Measurements from ENCODE around the gene IFITM10.

Gene IFITM10

GRCh38 chr11:1763796-1764661 lies 13.6 kb upstream of the IFITM10 start, which contains the start of gene CTSD:
Gene CTSD (minus strand): TSS chr11:1763927. CDS start chr11:1763859, 68 bp downstream.
- peak; percentile 99 for DNase-seq (ENCODE audit: low spot score)

DNA sequence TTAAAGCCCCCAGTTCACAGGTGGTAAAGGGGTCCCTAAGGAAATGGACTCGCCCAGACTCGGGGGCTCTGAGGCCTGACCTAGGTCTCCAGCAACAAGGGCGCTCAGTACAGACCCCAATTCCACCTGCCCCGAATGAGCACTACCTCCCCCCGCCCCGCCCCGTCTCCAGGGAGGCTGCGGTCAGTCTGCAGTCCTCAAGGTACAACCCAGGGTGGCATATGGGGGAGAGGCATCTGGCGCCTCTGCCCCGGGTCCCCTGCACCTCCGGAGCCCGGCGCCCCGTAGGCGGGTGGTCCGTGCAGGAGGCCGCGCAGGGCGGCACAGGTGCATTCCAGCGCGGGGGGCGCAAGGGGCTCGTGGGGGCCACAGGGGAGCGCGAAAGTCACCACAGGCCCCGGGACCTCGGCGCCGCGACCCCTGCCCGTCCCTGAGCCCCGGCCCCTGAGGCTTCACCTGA lies 13.0 kb upstream of the IFITM10 start:
- DNase-seq (ENCODE audit: low spot score): no peak

DNA sequence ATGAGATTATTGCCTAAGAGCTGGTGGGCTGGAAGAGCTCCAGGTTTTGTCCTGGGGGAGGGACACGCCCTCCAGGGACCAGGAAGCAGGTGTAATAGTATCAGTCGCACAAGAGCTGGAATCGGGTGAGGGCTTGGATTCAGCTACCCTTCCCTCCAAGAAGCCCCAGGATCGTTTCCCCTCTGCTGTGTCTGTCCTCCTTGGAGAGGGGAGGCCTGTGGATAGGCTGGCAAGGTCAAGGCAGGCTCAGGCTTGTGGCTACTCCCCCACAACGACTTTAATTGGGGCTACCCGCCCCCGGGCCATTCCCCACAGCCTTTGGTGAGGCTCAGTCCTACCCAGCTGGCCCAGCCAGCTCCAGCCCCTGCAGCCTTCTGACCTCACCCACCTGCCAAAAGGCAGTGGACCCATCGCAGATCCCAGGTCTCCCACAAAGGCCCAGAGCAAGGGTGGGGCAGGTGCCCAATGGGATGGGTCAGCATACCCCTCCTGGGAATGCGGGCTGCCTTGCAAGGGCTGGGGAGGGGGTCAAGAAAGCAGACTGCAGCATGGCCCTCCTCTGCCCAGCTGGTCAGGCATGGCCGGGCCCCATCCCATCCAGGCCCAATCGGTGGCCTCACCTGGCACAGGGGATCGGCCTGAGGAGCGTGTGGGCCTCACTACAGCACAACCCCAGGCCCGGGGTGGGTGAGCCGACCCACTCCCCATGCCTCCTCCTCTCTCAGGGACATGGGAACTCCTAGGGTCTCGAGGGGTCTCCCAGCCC lies 12.3 kb upstream of the IFITM10 start:
- DNase-seq (ENCODE audit: low spot score): no peak

DNA sequence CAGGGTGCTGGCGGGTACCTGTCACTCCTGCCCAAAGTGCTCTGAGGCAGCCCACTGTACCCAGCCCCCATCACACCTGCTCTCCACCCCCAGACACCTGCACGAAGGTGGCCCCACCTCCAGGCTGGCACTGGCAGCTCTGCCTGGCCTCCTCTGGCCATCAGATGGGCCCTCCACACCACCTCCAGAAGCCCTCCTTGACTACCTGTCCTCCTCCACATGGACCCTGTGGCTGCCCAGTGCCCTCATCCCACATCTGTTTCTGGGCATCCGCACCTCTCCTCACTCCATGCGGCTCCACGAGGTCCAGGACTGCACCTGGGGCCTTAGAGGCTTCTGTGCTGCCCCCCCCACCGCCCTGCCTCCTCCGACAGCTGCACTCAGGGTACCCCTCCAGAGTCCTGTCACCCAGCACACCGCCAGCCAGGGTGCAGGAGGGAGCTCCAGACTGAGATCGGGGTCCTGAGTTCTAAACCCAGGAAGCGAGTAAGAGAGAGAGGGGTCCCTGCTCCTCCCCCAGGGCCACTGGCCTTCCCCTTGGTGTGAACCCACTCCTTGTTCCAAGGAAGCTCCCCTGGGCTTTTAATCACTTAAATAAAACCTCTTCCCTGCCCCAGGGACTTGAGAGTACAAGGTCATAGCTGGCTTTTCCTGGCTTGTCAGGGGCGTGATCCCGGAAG lies 11.6 kb upstream of the IFITM10 start:
- no peak for DNase-seq (ENCODE audit: low spot score)

- no peak for DNase-seq (ENCODE audit: low spot score)
Observed at GRCh38 chr11:1761110-1761856, 10.9 kb upstream of the IFITM10 start.

GRCh38 chr11:1760351-1761109 lies 10.1 kb upstream of the IFITM10 start:
- no peak for DNase-seq (ENCODE audit: low spot score)

- no peak for DNase-seq (ENCODE audit: low spot score)
Observed at GRCh38 chr11:1759851-1760220, 9.4 kb upstream of the IFITM10 start.

DNA sequence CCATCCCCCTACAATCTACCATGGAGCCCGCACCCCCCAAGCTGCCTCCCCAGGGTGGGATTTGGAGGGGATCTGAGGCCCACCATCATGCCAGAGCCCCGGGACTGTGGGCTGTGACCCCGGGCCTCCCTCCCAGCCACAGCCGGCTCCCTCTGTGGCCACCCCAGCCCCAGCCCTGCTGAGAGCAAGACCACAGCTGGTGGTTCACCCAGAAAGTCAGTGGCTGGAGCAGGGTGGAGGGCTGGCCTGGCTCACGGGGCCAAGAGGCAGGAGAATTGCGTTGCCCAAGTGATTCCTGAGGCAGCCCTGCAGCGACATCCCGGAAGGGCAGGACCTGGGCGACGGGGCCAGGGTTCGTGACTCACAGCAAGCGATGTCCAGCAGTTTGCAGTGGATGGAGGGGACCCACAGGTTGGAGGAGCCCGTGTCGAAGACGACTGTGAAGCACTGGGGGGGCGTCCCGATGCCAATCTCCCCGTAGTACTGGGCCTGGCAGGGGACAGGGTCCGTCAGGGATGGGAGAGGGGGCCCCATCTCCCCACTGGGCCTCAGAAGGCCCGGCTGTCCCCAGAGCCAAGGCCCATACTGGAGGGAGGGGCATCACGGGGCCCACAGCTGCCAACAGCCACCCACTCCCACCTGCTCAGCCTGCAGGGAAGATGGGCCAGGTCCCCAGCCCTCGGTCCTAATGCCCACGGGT lies 8.9 kb upstream of the IFITM10 start:
- no peak for DNase-seq (ENCODE audit: low spot score)

DNA sequence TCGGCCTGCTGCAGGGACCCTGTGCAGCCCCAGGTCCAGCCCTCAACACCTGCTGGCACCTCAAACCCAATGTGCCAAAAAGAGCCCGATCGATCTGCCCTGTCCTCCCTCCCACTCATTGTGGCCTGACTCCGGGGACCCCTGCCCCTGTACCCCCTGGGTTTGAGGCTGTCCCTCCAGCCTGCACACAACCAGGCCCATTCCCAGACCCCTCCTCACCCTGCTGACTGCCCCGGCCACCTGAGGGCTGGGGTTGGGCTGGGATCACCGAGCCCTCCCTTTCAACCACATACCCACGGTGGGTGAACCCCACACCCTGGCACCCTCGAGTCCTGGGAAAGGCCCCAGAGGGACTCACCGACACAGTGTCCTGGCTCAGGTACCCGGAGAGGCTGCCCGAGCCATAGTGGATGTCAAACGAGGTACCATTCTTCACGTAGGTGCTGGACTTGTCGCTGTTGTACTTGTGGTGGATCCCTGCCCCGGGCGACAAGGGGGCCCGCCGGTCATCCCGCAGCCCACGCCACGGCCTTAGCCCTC lies 8.3 kb upstream of the IFITM10 start:
- no peak for DNase-seq (ENCODE audit: low spot score)

- DNase-seq (ENCODE audit: low spot score): no peak
Observed at GRCh38 chr11:1757861-1758610, 7.6 kb upstream of the IFITM10 start.

DNA sequence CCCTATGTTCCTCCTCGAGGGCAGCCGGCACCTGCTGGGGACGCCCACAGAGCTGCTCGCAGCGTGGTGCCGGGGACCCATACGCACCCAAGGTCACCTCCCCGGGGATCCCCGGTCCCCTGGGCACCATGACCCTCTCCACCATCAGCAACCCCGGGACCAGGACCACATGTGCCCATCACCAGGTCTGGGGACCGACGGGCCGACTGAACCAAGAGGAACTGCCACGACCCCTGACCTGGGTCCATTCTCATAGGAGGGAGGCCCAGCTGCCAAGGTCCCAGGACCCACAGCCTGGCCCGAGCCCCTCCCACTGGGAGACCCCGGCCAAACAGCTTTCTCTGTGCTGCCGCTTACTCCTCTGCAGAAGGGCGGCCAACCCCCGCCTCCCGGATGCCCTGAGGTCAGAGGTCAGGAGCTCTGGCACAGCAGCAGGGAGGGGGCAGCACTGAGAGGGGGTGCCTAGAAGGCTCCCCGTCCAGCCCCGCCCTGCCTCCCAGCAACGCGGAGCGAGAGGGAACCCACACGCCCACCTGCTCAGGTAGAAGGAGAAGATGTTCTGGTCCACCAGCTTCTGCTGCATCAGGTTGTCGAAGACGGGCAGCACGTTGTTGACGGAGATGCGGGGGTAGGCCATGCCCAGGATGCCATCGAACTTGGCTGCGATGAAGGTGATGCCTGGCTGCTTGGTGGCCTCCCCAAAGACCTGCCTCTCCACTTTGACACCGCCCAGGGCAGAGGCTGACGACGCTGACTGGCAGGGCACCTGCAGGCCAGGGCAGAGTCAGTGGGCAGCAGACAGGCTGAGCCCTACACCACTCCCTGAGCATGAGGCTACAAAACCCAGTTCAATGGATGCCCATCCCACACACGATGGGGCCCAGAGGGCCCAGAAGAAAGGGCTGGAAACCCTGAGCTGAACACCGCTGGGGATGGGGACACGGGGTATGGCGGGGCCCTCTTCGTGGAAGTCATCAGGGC lies 6.7 kb upstream of the IFITM10 start:
- DNase-seq (ENCODE audit: low spot score): no peak

GRCh38 chr11:1755692-1756561 lies 5.5 kb upstream of the IFITM10 start:
- no peak for DNase-seq (ENCODE audit: low spot score)

DNA sequence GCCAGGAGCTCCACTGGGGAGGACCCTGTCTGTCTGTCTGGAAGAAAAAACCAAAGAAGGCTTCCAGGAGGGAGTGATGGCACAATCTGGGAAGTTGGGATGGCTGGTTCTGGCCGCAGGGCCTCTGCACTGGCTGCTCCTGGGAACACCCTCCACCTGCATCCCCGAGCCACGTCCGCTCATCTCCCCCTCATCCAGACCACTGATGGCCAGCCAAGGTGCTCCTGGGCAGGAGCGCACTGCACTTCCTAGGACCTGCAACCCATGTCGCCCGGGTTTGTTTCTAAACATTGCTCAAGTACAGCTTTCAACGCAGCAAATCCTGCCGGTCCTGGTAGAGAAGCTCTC lies 4.9 kb upstream of the IFITM10 start:
- no peak for DNase-seq (ENCODE audit: low spot score)

DNA sequence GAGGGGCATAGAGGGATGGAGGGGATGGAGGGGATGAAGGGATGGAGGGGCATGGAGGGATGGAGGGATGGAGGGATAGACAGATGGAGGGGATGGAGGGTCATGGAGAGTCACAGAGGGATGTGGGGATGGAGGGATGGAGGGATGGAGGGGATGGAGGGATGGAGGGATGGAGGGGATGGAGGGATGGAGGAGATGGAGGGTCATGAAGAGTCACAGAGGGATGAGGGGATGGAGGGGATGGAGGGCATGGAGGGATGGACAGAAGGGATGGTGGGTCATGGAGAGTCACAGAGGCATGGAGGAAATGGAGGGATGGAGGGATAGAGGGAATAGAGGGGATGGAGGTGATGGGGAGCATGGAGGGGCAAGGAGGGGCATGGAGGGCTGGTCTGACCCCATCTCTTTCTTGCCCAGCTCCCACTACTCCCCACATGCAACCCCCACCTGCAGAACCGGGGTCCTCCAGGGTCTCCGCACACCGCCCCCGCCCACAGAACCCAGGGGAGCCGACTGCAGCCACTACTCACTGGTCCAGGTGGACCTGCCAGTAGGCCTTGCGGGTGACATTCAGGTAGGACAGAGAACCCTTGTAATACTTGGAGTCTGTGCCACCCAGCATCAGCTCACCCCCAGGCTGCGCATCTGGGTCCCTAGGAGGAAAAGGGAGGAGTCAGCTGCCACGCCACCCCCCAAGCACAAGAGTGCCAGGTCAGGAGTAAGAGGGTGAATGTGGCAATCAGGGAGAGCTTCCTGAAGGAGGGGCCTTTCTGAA lies 4.2 kb upstream of the IFITM10 start:
- DNase-seq (ENCODE audit: low spot score): no peak

DNA sequence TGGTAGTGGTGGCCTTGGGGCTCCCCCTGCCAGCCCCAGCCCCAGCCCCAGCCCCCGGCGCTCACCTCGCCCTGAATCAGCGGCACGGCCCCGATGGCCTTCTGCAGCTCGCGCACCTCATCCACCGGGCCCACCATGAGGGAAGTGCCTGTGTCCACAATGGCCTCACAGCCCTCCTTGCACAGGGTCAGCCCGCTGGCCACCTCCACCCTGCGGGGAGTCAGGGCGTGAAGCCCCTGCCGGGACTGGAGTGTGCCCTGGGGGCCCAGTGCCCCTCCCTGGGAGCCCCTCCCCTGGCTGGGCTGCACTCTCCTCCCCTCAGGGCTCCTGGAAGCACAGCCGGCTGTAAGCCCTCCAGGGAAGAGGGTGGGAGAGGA lies 3.5 kb upstream of the IFITM10 start:
- no peak for DNase-seq (ENCODE audit: low spot score)

GRCh38 chr11:1753229-1753928 lies 3.0 kb upstream of the IFITM10 start:
- DNase-seq (ENCODE audit: low spot score): no peak

Data from iPS-NIHi11 (cell line).